ENCODE measurements around the gene A3GALT2.

The A3GALT2 gene

GRCh38 chr1:33272509-33272908 lies 48.4 kb downstream of the A3GALT2 start:
- DNase-seq (ENCODE audit: low read depth in 2 of 2): no peak

GRCh38 chr1:33271666-33272505 lies 49.0 kb downstream of the A3GALT2 start:
- no peak for DNase-seq (ENCODE audit: low read depth in 2 of 2)

- no peak for DNase-seq (ENCODE audit: low read depth in 2 of 2)
Observed at GRCh38 chr1:33270808-33271465, 50.0 kb downstream of the A3GALT2 start.

GRCh38 chr1:33270379-33270778 lies 50.5 kb downstream of the A3GALT2 start:
- DNase-seq (ENCODE audit: low read depth in 2 of 2): no peak

GRCh38 chr1:33269621-33270020 lies 51.3 kb downstream of the A3GALT2 start:
- no peak for DNase-seq (ENCODE audit: low read depth in 2 of 2)

- DNase-seq (ENCODE audit: low read depth in 2 of 2): no peak
Observed at GRCh38 chr1:33268927-33269610, 51.8 kb downstream of the A3GALT2 start.

GRCh38 chr1:33268457-33268856 lies 52.4 kb downstream of the A3GALT2 start:
- no peak for DNase-seq (ENCODE audit: low read depth in 2 of 2)

- DNase-seq (ENCODE audit: low read depth in 2 of 2): no peak
Observed at GRCh38 chr1:33267468-33268205, 53.3 kb downstream of the A3GALT2 start.

GRCh38 chr1:33266766-33267165 lies 54.1 kb downstream of the A3GALT2 start:
- no peak for DNase-seq (ENCODE audit: low read depth in 2 of 2)

GRCh38 chr1:33265780-33266605 lies 54.9 kb downstream of the A3GALT2 start:
- DNase-seq (ENCODE audit: low read depth in 2 of 2): no peak

GRCh38 chr1:33263890-33264504 lies 56.9 kb downstream of the A3GALT2 start:
- DNase-seq (ENCODE audit: low read depth in 2 of 2): no peak

GRCh38 chr1:33261344-33261743 lies 59.6 kb downstream of the A3GALT2 start:
- DNase-seq (ENCODE audit: low read depth in 2 of 2): no peak

- no peak for DNase-seq (ENCODE audit: low read depth in 2 of 2)
Observed at GRCh38 chr1:33260439-33260838, 60.5 kb downstream of the A3GALT2 start.

GRCh38 chr1:33259879-33260278 lies 61.0 kb downstream of the A3GALT2 start:
- DNase-seq (ENCODE audit: low read depth in 2 of 2): no peak

- no peak for DNase-seq (ENCODE audit: low read depth in 2 of 2)
Observed at GRCh38 chr1:33258788-33259274, 62.1 kb downstream of the A3GALT2 start.

GRCh38 chr1:33257772-33258712 lies 62.9 kb downstream of the A3GALT2 start:
- DNase-seq (ENCODE audit: low read depth in 2 of 2): no peak

GRCh38 chr1:33257207-33257771 lies 63.6 kb downstream of the A3GALT2 start:
- no peak for DNase-seq (ENCODE audit: low read depth in 2 of 2)

All from stimulated activated CD8-positive, alpha-beta memory T cell treated with anti-CD3 and anti-CD28 coated beads, Interleukin-2, amount 100 ng/mL, for 1 hour (primary cell).